ENCODE data around the gene ADD1.

The ADD1 gene

DNA sequence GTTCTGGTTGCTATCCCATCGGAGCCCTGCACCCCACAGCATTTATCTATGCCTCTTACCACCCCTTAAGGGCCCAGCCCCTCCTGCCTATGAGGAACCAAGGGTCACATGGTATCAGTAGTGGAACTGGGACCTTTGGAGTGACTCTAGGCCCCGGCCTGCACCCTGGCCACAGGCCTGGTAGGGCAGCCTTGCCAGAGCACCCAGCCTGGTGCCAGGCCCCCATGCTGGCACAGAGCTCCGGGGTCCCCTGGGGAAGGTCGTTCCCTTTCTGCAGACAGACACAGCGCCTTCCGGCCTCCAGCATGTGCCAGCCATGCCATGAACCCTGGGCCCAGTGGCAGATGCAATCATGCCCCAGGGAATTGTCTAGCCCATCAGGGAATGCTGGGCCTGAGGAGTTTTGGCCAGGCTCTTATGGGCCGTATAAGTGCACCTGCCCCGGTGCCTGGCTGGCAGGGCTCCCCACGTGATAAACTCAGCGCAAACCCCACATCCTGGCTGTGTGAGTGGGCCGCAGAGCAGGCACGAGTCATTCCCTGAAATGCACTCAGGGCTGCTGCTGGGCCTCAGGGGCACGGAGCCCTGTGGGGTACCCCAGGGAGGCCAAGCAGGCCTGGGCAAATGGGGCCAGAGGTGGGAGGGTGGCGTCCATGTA, 19.8 kb upstream of the ADD1 start:
- no peak for DNase-seq

GRCh38 chr4:2824329-2824835, 19.3 kb upstream of the ADD1 start:
- DNase-seq = no peak

DNA sequence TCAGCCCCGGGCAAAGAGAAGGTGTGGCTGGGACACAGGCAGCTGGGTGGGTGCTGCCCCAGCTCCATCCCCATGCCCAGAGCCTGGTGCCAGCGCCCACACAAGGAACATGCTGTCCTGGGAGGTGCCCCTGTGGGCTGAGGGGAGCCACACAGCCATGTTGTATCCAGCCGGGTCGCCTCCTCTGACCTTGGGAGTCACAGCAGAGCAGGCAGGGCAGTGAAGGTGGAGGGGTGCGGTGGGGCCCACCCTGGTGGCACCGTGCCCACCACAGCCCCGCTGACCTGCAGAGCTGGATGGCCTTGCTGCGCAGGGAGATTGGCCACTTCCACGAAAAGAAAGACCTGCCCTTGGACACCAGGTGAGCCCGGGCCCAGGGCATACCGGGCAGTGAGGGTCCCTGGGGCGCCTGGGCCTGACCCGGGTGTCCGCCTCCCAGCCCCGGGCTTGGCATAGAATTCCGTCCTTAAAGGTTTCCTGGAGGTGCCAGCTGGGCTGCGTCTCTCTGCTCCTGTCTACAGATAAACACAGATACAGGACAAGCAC, 18.7 kb upstream of the ADD1 start:
- DNase-seq = no peak

DNA sequence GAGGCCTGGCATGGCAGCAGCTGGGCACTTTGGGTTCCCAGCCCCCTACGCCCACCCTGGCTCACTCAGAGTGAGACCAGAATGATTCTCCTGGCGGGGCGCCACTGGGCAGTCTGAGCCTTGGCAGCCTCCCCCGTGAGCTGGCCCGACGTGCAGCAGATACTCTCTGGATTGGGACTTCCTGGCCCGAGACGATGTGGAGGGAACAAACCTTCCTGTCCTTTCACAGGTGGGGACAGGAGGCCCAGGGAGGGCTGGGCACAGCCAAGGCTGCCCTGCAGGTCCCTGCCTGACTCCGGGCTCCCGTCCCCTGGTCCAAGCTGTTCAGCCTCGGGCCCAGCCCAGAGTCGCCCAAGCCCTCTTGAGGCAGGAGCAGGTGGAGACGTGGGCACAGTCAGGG, 17.9 kb upstream of the ADD1 start:
- DNase-seq = no peak

DNA sequence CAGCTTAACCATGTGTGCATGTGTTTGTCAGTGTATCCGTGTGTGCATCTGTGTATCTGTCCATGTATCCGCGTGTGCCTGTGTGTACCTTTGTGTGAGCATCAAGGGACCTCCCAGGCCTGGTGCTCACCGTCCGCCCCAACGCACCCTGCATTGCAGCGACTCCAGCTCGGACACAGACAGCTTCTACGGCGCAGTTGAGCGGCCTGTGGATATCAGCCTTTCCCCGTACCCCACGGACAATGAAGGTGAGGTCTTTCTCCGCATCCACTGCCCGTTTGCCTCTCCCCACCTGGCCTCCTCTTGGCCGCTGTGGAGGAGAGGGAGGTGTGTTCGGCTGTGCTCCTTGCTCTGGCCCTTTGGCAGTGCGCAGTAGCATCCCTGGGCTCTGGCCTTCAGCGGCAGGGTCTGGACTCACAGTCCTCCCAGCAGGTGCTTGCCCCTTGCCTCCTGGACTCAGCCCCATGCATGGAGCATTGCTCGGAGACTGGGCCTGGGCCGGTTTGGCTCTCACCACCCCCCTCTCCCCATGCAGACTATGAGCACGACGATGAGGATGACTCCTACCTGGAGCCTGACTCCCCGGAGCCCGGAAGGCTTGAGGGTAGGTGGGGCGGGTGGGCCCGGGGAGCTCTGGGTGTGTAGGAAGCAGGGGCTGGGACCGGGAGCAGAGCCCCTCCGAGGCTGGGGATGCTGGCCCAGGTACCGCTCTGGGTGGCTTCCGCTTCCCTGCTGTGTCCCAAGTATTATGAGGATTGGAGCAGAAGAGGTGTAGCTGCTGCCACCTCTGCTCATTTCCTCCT, 16.4 kb upstream of the ADD1 start:
- DNase-seq = no peak

DNA sequence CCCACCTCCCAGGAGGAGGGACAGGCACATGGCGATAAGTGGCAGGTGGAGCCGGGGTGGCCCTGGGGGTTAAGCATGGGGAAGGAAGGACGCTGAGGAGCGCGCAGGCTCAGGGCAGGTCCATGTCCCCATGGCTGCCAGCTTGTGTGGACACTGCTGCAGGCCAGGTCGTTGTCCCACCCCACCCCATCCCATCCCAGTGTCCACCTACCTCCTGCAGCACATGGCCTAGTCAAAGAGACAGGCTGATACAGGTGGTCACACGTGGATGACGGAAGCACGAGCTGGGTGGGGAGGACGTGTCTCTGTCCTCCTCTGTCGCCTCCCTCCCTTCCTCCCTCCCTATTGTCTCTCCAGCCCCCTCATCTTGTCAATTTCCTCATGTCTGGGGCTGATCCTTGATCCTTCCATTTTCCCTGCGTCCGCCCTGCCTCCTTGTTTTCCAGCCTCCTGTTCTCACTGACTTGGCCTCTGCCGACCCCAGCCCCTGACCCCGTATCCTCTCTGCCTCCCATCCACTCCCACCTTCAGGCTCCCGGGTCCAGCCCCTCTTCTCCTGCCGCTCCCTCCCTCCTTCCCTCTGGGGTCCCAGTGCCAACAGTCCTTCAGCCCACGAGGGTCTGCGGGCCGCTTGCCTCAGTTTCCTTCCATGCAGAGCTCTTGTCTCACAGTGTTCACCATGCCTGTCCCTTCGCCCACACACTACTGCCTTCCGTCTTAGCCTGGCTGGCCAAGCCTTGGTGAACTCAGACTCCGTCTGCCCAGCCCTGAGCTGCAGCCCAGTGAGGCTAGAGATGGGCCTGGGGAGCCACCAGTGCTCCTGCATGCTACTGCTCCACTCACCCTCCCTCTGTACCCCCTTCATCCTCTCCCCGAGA, 15.5 kb upstream of the ADD1 start:
- no peak for DNase-seq

DNA sequence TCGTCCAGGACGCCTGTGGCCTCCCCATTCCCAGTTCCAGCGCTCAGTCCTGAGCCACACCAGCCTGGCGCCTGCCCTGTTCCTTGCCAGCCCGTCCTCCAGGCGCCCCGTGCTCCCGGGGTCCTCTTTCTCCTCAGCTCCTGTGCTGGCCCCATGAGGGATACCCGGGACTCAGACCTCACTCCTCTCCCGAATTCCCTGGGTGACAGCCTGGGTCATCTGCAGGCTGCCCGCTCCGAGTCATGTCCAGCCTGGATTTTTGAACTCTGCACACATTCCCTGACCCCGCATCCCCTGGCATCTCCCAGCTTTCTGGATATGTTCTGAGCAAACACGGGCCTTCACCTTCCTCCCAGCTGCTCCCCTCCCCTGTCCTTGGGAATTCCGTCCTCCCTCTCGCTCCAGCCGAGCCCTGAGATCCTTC, 14.9 kb upstream of the ADD1 start:
- DNase-seq = no peak

GRCh38 chr4:2829321-2829932, 14.2 kb upstream of the ADD1 start:
- no peak for DNase-seq

GRCh38 chr4:2829933-2830451, 13.7 kb upstream of the ADD1 start:
- no peak for DNase-seq

DNA sequence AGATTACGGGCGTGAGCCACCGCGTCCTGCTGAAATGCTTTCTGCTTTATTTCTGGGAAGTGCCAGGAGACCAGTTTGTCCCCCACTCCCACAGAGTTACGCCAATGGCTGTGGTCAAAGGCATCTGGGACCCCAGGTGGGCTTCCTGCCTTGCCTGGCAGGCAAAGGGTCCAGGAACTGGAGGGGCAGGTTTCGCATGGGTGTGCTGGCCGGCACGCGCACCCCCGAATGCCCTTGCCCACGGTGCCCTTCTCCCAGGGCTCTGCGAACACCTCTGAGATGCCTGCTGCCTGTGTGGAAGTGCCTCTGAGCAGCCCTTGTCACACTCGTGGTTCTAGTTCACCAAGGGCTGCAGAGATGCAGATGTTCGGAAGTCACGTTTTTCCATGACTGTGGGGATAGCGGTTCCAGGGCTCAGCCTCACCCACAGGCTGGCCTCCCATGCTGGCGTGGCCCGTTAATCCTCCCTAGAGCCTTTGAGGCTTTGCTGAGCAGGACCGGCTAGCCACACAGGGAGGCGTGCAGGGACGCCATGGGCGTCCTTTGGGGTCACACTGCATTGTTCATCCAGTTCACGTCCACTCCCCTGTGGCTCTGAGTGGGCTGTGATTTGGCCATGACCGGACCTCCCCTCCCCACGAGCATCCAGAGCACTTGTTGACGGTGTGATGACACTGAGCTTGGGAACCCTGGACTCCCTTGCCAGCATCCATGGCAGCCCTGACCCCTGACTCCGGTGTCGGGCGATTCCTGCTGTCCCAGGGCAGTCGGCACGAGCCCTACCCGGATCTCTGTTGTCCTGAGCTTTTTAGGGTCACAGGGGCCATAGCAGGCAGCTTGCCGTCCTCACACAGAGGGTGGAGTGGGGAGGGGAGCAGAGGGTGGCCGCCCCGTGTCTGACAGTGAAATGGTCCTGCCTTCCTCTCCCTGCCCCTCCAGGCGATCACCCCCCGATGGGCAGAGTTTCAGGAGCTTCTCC, 12.7 kb upstream of the ADD1 start:
- DNase-seq = no peak

GRCh38 chr4:2831611-2832308, 11.9 kb upstream of the ADD1 start:
- DNase-seq = no peak

DNA sequence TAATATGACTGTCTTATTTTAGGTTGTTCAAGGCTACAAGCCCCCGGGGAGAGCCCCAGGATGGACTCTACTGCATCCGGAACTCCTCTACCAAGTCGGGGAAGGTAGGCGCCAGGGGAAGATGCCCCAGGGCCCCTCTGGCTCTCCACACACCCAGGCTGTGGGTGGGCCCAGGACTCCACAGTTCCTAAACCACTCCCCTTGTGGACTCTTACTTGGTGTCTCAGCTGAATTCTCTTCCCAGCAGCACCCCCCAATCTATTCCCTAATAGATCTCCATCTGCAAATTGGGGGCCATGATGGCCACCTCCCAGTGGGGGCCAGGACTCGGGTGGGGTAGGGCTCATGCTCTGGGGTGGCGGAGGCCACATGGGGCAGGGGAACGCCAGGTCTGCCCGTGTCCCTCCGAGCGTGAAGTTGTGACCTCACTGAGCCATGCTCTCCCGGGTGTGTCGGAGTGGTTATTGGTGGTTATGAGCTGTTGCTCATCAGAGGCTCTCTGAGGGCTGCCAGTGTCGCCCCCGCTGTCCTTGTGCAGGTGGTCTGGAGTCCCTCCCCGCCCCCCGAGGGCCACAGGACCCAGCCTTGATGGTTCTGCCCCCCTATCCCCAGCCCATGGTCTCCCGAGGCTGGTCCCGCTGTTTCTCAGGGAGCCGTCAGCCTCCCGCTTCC, 11.2 kb upstream of the ADD1 start:
- DNase-seq = no peak

- no peak for DNase-seq
These were observed 10.5 kb upstream of the ADD1 start for GRCh38 chr4:2832981-2833670.

- no peak for DNase-seq
These were observed 10.0 kb upstream of the ADD1 start for GRCh38 chr4:2833671-2834000.

GRCh38 chr4:2834001-2834921, 9.4 kb upstream of the ADD1 start:
- no peak for DNase-seq

- no peak for DNase-seq
These were observed 7.7 kb upstream of the ADD1 start for GRCh38 chr4:2835978-2836377.

DNA sequence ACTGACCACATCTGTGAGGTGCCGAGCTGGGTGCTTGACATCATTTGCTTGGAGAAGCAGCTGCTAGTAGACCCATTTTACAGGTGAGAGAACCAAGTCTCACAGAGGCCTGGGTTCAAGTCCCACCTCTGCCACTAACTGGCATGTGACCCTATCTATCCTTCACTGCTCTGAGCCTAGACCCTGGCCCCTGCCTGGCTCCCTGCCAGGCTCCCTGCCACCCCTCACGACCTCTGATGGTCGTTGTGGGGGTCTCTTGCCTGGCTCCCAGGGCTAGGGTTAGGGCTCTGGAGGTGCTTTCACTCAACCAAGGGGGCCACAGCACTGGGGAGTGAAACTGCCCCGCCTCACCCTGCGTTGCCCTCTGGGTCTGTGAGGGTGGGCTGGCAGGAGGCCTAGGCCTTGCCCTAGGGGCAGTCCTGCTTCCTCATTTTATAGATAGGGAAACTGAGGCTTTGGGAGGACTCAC, 7.2 kb upstream of the ADD1 start:
- DNase-seq = no peak

Measured in bone marrow (tissue), 2 donors.